Measurements from ENCODE around the gene RPL23. TPM values are rescaled to one million over a fixed set of nuclear protein-coding genes. Genes with fewer than 3 reads are reported as not detected.
A peak's percentile ranks its signal among the peaks of the same experiment; 100 is the strongest.

Gene RPL23
- total RNA-seq, 1 experiment from 2014 or later, result 764 TPM

GRCh38 chr17:38868817-38869525 lies 15.4 kb upstream of the RPL23 start:
- ChIA-PET POLR2A (ENCODE audit: low non-redundant PET) (interaction anchor here (0.7 to 1.3 kb wide), 2 partner anchors 15 to 534 kb away, joined by 3 to 8 read pairs; partner anchors contain the start of gene RPL23), CTCF (no interaction called here)
- peak overlapping the region; percentile 89 for H3K4me3 ChIP-seq (ENCODE audit: low read depth, low read length, poor library complexity, severe bottlenecking)
- no peaks in the 10 kb centered on the region for H3K9me3 ChIP-seq (ENCODE audit: low read depth, low read length, poor library complexity, severe bottlenecking)
- peaks cover 16% of the 10 kb centered on the region for H3K4me1 ChIP-seq (ENCODE audit: insufficient read depth, low read length, poor library complexity, severe bottlenecking)
- intact Hi-C loops (cut with micrococcal nuclease; ENCODE audit: unreplicated experiment), result loop anchor here (5.0 kb wide), 1 partner anchor 117 kb away; the partner anchor contains the start of gene PSMB3
- DNase-seq (ENCODE audit: low spot score), result peak; percentile 86
- H3K27me3 ChIP-seq (replicated peaks; ENCODE audit: insufficient read depth, low read depth, low read length, poor library complexity), result no peaks in the 10 kb centered on the region
- TF ChIP-seq CTCF (conservative IDR thresholded peaks at IDR 0.05; ENCODE audit: low read depth, low read length), result peak; percentile 22; the same call in 1 of the 2 replicates
- TF ChIP-seq EZH2 (IDR thresholded peaks at IDR 0.05; ENCODE audit: borderline replicate concordance, low read depth, low read length, poor library complexity, severe bottlenecking), result no peak
- H3K36me3 ChIP-seq (ENCODE audit: insufficient read depth, low read length, poor library complexity, severe bottlenecking), result no peaks in the 10 kb centered on the region
- no TSS peak for BruUV-seq (replicated peaks)
- H3K27ac ChIP-seq (ENCODE audit: low read depth, low read length, poor library complexity, severe bottlenecking), result peak overlapping the region; percentile 85

GRCh38 chr17:38867968-38868816 lies 14.7 kb upstream of the RPL23 start:
- ChIA-PET POLR2A (ENCODE audit: low non-redundant PET) (no interaction called here), CTCF (no interaction called here)
- Histone ChIP-seq H3K9me3 (ENCODE audit: low read depth, low read length, poor library complexity, severe bottlenecking) (no peaks in the 10 kb centered on the region), H3K4me1 (ENCODE audit: insufficient read depth, low read length, poor library complexity, severe bottlenecking) (peaks cover 15% of the 10 kb centered on the region), H3K4me3 (ENCODE audit: low read depth, low read length, poor library complexity, severe bottlenecking) (peak overlapping the region; percentile 89), H3K27ac (ENCODE audit: low read depth, low read length, poor library complexity, severe bottlenecking) (peak overlapping the region; percentile 85), H3K27me3 (replicated peaks; ENCODE audit: insufficient read depth, low read depth, low read length, poor library complexity) (no peaks in the 10 kb centered on the region), H3K36me3 (ENCODE audit: insufficient read depth, low read length, poor library complexity, severe bottlenecking) (no peaks in the 10 kb centered on the region)
- intact Hi-C loops (cut with micrococcal nuclease; ENCODE audit: unreplicated experiment), result loop anchor here (5.0 kb wide), 1 partner anchor 116 kb away; the partner anchor contains the start of gene PSMB3
- no TSS peak for BruUV-seq (replicated peaks)
- DNase-seq (ENCODE audit: low spot score), result peak; percentile 42
- TF ChIP-seq EZH2 (IDR thresholded peaks at IDR 0.05; ENCODE audit: borderline replicate concordance, low read depth, low read length, poor library complexity, severe bottlenecking) (no peak), CTCF (conservative IDR thresholded peaks at IDR 0.05; ENCODE audit: low read depth, low read length) (no peak)

GRCh38 chr17:38867179-38867967 lies 13.9 kb upstream of the RPL23 start:
- ChIA-PET CTCF (no interaction called here), POLR2A (ENCODE audit: low non-redundant PET) (no interaction called here)
- peak overlapping the region; percentile 46 for H3K27ac ChIP-seq (ENCODE audit: low read depth, low read length, poor library complexity, severe bottlenecking)
- peak overlapping the region; percentile 89 for H3K4me3 ChIP-seq (ENCODE audit: low read depth, low read length, poor library complexity, severe bottlenecking)
- peak; percentile 77 for DNase-seq (ENCODE audit: low spot score)
- intact Hi-C loops (cut with micrococcal nuclease; ENCODE audit: unreplicated experiment), result loop anchor here (5.0 kb wide), 1 partner anchor 115 kb away; the partner anchor contains the start of gene PSMB3
- peaks cover 11% of the 10 kb centered on the region for H3K4me1 ChIP-seq (ENCODE audit: insufficient read depth, low read length, poor library complexity, severe bottlenecking)
- TF ChIP-seq CTCF (conservative IDR thresholded peaks at IDR 0.05; ENCODE audit: low read depth, low read length) (peak; percentile 31; the same call in 1 of the 2 replicates), EZH2 (IDR thresholded peaks at IDR 0.05; ENCODE audit: borderline replicate concordance, low read depth, low read length, poor library complexity, severe bottlenecking) (no peak)
- BruUV-seq (replicated peaks), result no TSS peak
- H3K9me3 ChIP-seq (ENCODE audit: low read depth, low read length, poor library complexity, severe bottlenecking), result no peaks in the 10 kb centered on the region
- no peaks in the 10 kb centered on the region for H3K27me3 ChIP-seq (replicated peaks; ENCODE audit: insufficient read depth, low read depth, low read length, poor library complexity)
- H3K36me3 ChIP-seq (ENCODE audit: insufficient read depth, low read length, poor library complexity, severe bottlenecking), result no peaks in the 10 kb centered on the region

All from A673 (cell line).